Erythroblast (primary cell): ENCODE measurements around the gene NDUFAB1.
A peak's percentile ranks its signal among the peaks of the same experiment; 100 is the strongest.
"Not testable (repeated sequence)": the region's sequence is repeated elsewhere in the genome, so short reads cannot be mapped to it uniquely, and the experiment has no call there.

Experiments used
- DNase-seq, 2 experiments: peaks; one replicate each; lab custom pipeline; 2025; lab: John Stamatoyannopoulos, UW
- GATA1 ChIP-seq: IDR thresholded peaks from 2 replicates; pipeline ENCODE4 v1.6.1; 2011; ENCODE audit warnings: low read depth, mild to moderate bottlenecking, control low read depth, low read length, moderate library complexity
- POLR2A ChIP-seq: IDR thresholded peaks from 2 replicates; pipeline ENCODE4 v1.6.1; 2011; ENCODE audit warnings: mild to moderate bottlenecking, low read length

Gene NDUFAB1

GRCh38 chr16:23552161-23552560 lies 44.0 kb downstream of the NDUFAB1 start:
- no peak for TF ChIP-seq POLR2A
- DNase-seq, result no peak

- TF ChIP-seq GATA1 (no peak), POLR2A (no peak)
Measured at GRCh38 chr16:23549938-23550337, 46.2 kb downstream of the NDUFAB1 start.

GRCh38 chr16:23544436-23544835 lies 51.7 kb downstream of the NDUFAB1 start:
- no peak for TF ChIP-seq POLR2A
- TF ChIP-seq GATA1, result no peak

More at GRCh38 chr16:23549938-23550337, 46.2 kb downstream of the NDUFAB1 start:
- no peak for DNase-seq

GRCh38 chr16:23540817-23541178 lies 55.3 kb downstream of the NDUFAB1 start:
- not testable (repeated sequence) for DNase-seq

More at GRCh38 chr16:23544436-23544835, 51.7 kb downstream of the NDUFAB1 start:
- DNase-seq, result no peak

GRCh38 chr16:23539984-23540816 lies 55.9 kb downstream of the NDUFAB1 start:
- DNase-seq, result no peak

GRCh38 chr16:23538919-23539278 lies 57.2 kb downstream of the NDUFAB1 start:
- no peak for TF ChIP-seq POLR2A
- no peak for TF ChIP-seq GATA1
- peak in 1 of 2 experiments; percentile 42 for DNase-seq

More at GRCh38 chr16:23539984-23540816, 55.9 kb downstream of the NDUFAB1 start:
- TF ChIP-seq GATA1 (no peak), POLR2A (no peak)

- no peak for TF ChIP-seq POLR2A
- TF ChIP-seq GATA1, result no peak
- DNase-seq, result no peak
Measured at GRCh38 chr16:23537390-23537789, 58.7 kb downstream of the NDUFAB1 start.

GRCh38 chr16:23535901-23536300 lies 60.2 kb downstream of the NDUFAB1 start:
- no peak for DNase-seq
- TF ChIP-seq GATA1 (no peak), POLR2A (no peak)

- no peak for TF ChIP-seq POLR2A
- no peak for TF ChIP-seq GATA1
- DNase-seq, result no peak
Measured at GRCh38 chr16:23534868-23535860, 61.0 kb downstream of the NDUFAB1 start.

- no peak for TF ChIP-seq GATA1
- TF ChIP-seq POLR2A, result no peak
- no peak for DNase-seq
Measured at GRCh38 chr16:23532448-23532847, 63.7 kb downstream of the NDUFAB1 start.
